ENCODE data around the gene ZCCHC3.

The ZCCHC3 gene

GRCh38 chr20:286508-286907 is 10.9 kb upstream of the ZCCHC3 start:
- no peak for DNase-seq

GRCh38 chr20:288956-289692 is 8.2 kb upstream of the ZCCHC3 start:
- no peak for DNase-seq

GRCh38 chr20:289693-290083 is 7.7 kb upstream of the ZCCHC3 start:
- DNase-seq, result no peak

- DNase-seq, result peak; percentile 93
Observed at GRCh38 chr20:290084-290831, 7.1 kb upstream of the ZCCHC3 start, which contains the start of gene C20orf96. Gene C20orf96, minus strand, starts transcription at chr20:290750. Its CDS starts 140 bp downstream, at chr20:290610.

GRCh38 chr20:294602-295001 is 2.8 kb upstream of the ZCCHC3 start:
- no peak for DNase-seq

GRCh38 chr20:295804-296203 is 1.6 kb upstream of the ZCCHC3 start:
- DNase-seq, result no peak

GRCh38 chr20:297925-298775 is 780 bp downstream of the ZCCHC3 start:
- DNase-seq, result peak; percentile 80

DNA sequence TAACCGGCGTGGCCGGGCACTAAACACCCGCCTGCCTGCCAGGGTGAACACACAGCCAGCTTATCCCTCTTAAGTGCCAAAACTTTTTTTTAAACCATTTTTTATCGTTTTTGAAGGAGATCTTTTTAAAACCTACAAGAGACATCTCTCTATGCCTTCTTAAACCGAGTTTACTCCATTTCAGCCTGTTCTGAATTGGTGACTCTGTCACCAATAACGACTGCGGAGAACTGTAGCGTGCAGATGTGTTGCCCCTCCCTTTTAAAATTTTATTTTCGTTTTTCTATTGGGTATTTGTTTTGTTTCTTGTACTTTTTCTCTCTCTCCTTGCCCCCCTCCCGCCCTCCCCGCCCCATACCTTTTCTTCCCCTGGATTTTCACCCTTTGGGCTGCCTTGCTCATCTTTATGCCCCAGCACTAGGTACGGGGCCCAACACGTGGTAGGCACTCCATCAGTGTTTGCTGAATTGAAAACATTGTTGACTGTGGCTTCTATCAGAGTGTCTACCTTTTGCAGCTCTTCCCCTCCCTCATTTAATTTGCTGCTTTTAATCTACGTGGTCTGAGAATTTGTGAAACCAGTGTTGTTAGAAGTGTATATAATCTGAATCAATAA is 1.5 kb downstream of the ZCCHC3 start:
- no peak for DNase-seq

DNA sequence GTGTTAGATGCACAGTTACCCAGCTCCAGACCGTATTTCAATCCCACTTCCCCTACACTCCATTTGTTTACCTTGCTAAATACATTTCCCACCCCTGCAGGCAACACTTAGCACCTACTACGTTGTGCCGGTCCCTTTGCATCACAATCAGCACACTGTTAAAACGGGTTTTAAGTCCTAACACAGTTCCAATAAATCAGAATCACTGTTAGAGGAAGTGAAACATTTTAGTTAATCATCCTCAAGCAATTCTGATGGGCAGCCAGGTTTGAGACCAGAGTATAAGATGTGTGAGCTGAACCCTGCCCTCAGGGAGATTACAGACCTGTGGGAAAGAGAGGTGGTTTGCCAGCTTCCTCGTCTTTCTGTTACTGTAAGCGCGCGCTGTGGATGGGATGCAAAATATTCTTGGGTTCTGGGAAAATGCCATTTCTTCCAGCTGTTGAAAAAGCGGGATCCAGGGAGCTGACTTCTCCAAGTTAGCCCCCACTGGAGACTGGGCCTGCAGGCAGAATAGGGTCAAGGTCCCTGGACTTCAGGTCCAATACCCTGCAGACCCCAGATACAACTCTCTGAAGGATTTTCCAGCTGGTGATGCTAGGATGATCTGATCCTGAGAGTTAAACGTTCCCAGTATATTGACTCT is 3.1 kb downstream of the ZCCHC3 start:
- no peak for DNase-seq

GRCh38 chr20:301886-302848 is 4.8 kb downstream of the ZCCHC3 start:
- DNase-seq, result no peak

- DNase-seq, result no peak
Observed at GRCh38 chr20:305745-306144, 8.4 kb downstream of the ZCCHC3 start.

DNA sequence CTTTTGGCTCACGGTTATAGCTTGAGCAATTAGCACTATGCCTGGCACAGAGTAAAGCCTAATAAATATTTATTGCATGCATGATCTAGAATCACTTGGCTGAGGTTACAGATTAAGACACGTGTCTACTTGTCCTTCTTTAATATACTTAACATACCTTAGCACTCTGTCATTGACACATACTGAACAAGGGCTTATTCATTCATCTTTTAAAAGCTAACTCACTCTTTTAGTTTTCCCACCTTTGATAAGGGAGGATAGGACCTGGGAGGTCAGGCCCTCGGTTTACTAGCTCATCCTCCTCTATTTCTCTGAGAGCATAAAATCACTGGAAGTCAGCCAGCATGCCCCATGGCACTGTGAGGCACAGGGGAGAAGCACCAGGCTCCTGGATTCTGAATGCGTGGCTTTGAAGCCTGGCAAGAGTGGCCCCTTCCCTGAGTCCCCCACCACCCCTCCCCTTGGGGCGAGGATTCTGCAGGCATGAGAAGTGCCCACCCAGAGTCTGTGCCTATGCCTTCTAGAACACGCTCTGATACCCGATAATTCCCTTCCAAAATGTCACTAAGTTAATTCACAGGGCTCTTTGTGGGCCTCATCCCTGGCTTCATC is 11.2 kb downstream of the ZCCHC3 start:
- no peak for DNase-seq

DNA sequence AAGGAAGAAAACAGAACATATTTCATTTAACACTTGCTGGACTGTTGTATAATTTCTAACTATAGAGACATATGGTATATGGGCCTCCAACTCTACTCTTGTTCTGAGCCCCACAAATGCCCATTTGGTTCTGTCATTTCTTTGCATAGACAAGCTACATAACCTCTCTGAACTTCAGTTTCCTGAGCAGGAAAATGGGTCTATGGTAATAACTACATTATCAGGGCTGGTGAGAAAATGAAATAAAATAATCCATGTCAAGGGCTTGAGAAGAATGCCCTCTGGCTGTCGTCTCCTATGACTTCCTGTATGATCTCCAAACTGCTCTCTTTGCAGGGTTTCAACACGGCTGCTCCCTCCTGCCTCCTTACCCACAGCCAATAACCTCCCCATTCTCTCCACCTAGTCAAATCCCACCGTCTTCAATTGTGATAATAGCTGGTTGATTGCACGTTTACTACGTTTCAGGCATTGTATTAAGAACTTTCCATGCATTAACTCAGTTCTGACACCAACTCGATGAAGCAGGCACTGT is 12.0 kb downstream of the ZCCHC3 start:
- no peak for DNase-seq

DNA sequence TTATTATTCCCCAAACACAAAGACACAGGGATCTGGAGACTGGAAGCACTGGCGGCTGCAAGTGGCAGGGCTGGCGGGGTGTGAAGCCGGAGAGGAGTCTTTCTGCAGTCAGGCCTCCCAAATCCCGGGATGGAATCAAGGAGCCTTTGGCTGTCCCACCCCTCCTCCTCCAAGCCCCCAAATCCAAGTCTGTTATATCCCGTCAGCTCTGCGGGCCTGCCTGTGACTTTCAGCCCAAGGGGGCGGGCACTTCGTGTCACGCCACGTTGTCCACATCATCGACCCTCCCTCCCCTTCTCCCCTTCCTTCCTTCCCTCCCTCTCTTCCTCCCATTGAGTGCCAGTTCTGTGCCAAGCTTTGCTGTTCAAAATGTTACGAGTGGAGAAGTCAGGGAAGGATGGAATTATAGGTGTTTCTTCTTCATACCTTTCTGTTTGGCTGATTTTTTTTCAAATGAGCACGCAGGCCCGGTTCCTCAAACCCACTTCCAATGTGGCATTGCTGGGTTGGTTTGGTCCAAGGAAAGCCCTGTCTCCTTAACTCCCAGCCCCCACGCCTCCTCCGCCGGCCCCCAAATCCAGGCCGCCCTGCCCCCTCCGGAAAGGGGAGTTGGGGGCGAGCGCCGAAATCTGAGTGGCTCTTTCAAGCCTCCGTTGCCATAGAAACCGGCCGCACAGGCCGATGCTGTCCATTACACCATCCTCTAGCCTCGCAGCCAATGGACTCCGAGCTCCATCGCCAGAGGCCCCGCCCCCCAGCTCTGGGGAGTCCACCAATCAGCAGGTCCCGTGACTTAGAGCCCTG is 12.7 kb downstream of the ZCCHC3 start:
- peak; percentile 90 for DNase-seq

GRCh38 chr20:310645-311044 is 13.3 kb downstream of the ZCCHC3 start:
- no peak for DNase-seq

- DNase-seq, result no peak
Observed at GRCh38 chr20:311609-312008, 14.2 kb downstream of the ZCCHC3 start.

DNA sequence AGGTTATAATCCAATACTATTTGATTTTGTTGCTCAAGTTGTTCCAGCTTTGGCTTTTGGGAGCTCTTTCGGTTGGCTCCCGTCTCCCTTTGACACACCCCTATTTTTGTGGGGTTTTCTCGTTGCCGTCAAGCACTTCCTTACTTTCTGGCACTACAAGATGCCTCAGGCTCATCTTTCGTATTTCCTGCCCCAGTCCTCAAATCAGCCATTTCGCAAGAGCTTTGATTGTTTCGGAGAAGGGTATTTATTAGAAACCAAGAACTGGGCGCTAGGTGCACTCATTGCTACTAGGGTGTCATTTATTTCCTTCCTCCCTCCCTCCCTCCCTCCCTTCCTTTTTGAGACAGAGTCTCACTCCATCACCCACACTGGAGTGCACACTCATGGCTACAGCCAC is 14.7 kb downstream of the ZCCHC3 start:
- DNase-seq, result no peak

GRCh38 chr20:312866-313265 is 15.5 kb downstream of the ZCCHC3 start:
- DNase-seq, result no peak

DNA sequence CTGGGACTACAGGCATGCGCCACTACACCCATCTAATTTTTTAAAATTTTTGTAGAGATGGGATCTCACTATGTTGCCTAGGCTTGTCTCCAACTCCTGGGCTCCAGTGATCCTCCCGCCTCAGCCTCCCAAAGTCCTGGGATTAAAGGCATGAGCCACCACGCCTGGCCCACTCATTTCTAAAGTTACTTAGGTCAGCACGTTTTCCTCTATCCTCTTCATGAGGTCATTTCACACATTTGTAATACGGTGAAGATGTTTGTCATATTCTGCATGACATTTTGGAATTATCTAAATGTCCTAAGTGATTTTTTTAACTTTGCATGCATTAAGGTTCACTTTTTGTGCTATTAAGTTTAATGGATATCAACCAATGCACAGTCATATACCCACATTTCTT is 16.0 kb downstream of the ZCCHC3 start:
- no peak for DNase-seq

DNA sequence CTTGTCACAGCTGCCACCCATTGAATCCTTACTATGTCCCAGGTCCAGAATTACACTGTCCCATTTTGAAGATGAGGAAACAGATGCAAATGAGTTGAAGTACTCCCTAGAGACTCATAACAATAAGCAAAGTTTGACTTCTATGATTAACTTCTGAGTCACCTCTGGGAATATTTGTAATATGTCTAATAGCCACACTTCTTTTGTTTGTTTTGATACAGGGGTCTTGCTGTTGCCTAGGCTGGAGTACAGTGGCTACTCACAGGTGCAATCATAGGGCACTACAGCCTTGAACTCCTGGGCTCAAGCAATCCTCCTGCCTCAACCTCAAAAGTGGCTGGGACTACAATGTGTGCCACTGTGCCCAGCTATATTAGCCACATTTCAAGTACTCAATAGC is 16.6 kb downstream of the ZCCHC3 start:
- no peak for DNase-seq

Measured in activated effector memory CD4-positive, alpha-beta T cell treated with anti-CD3 and anti-CD28 coated beads, Interleukin-2, amount 50 U/mL, for 16 hours (primary cell).